Mesendoderm (in vitro differentiated cells): ENCODE results near the gene PTPRM.
A peak's percentile ranks its signal among the peaks of the same experiment; 100 is the strongest.

Experiments used
- DNase-seq: peaks from one replicate; pipeline ENCODE4 v3.0.0; 2013
- H2AK5ac ChIP-seq: 2 replicates; pipeline ENCODE4 v1.6.1; 2013; ENCODE audit warnings: low read length, inconsistent platforms
- H2BK120ac ChIP-seq: 2 replicates; pipeline ENCODE4 v1.6.1; 2013; ENCODE audit warnings: low read depth, mild to moderate bottlenecking, low read length, moderate library complexity, mixed read lengths
- H2BK15ac ChIP-seq: replicated peaks from 2 replicates; pipeline ENCODE4 v1.6.1; 2013; ENCODE audit warnings: low read depth, mild to moderate bottlenecking, moderate library complexity
- H2BK5ac ChIP-seq: 2 replicates; pipeline ENCODE4 v1.6.1; 2013; ENCODE audit warnings: low read length, inconsistent platforms
- H3K18ac ChIP-seq: 2 replicates; pipeline ENCODE4 v1.6.1; 2013; ENCODE audit warnings: mild to moderate bottlenecking, low read length, mixed read lengths
- H3K23ac ChIP-seq: one replicate; pipeline ENCODE4 v1.6.1; 2013; ENCODE audit warnings: low read length
- H3K27ac ChIP-seq: 2 replicates; pipeline ENCODE4 v1.5.1; 2013; ENCODE audit warnings: low read depth, mild to moderate bottlenecking, inconsistent platforms, low read length, moderate library complexity
- H3K27me3 ChIP-seq: 2 replicates; pipeline ENCODE4 v1.6.1; 2013; ENCODE audit warnings: low read length, control low read depth, mild to moderate bottlenecking, inconsistent platforms; ENCODE audit not compliant: insufficient read depth, poor library complexity
- H3K36me3 ChIP-seq: 2 replicates; pipeline ENCODE4 v1.6.1; 2013; ENCODE audit warnings: low read length, inconsistent platforms; ENCODE audit not compliant: control insufficient read depth, insufficient read depth
- H3K4ac ChIP-seq: one replicate; pipeline ENCODE4 v1.6.1; 2013; ENCODE audit warnings: low read depth, mild to moderate bottlenecking, low read length, moderate library complexity
- H3K4me1 ChIP-seq: 2 replicates; pipeline ENCODE4 v1.6.1; 2013; ENCODE audit warnings: low read depth, low read length, inconsistent platforms; ENCODE audit not compliant: control insufficient read depth
- H3K4me2 ChIP-seq: 2 replicates; pipeline ENCODE4 v1.6.1; 2013; ENCODE audit warnings: low read length
- H3K4me3 ChIP-seq: 2 replicates; pipeline ENCODE4 v1.5.1; 2013; ENCODE audit warnings: mild to moderate bottlenecking, low read length
- H3K56ac ChIP-seq: one replicate; pipeline ENCODE4 v1.6.1; 2013; ENCODE audit warnings: low read length
- H3K79me1 ChIP-seq: 2 replicates; pipeline ENCODE4 v1.6.1; 2013; ENCODE audit warnings: low read length, inconsistent platforms
- H3K79me2 ChIP-seq: 2 replicates; pipeline ENCODE4 v1.6.1; 2013; ENCODE audit warnings: mild to moderate bottlenecking, low read length; ENCODE audit not compliant: control insufficient read depth, insufficient read depth
- H3K9ac ChIP-seq: 2 replicates; pipeline ENCODE4 v1.6.1; 2013; ENCODE audit warnings: low read length, inconsistent platforms
- H4K5ac ChIP-seq: one replicate; pipeline ENCODE4 v1.6.1; 2013; ENCODE audit warnings: low read length
- H4K8ac ChIP-seq: one replicate; pipeline ENCODE4 v1.6.1; 2013; ENCODE audit warnings: low read depth, mild to moderate bottlenecking, control low read depth, low read length, moderate library complexity
- WGBS: extraction: QIAGEN DNeasy Blood & Tissue Kit; methylation state at CpG from one replicate; pipeline ENCODE4 v1.1.7; 2013; ENCODE audit warnings: low lambda C conversion rate, missing lambda C conversion rate; ENCODE audit not compliant: insufficient coverage; ENCODE audit errors: extremely low coverage; 5-methylcytosine and 5-hydroxymethylcytosine counted together

The PTPRM gene

DNA sequence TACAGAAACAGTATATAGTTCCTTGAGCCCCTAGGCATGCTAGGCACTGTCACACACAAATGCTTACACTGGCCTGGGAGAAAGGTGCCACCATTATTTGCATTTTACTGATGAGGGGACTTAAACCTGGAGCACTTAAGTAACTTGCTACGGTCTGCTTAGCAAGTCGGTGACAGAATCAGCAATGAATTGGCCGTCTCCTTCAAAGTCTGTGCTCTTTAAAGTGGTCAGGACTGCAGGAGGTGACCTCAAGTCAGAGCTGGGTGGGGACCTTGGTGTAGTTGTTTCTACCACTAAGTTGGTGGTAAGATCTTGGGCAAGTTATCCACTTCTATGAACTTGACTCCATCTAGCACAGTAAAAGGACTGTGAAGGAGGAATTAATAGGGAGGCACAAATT lies 34.8 kb downstream of the PTPRM start:
- Histone ChIP-seq H3K56ac (peak overlapping the region; percentile 3), H3K18ac (no peak overlapping the region)
- WGBS: no CpG with 5 or more reads among the region's 3 CpGs

GRCh38 chr18:7603259-7604000 lies 36.3 kb downstream of the PTPRM start:
- Histone ChIP-seq H4K5ac (no peak overlapping the region), H3K56ac (no peak overlapping the region), H3K4ac (peak overlapping the region; percentile 7), H3K79me1 (peaks cover 26% of the 10 kb centered on the region), H3K27me3 (no peaks in the 10 kb centered on the region), H3K23ac (no peak overlapping the region), H3K4me1 (peaks cover 17% of the 10 kb centered on the region), H3K4me2 (no peak overlapping the region), H3K18ac (peak overlapping the region; percentile 85), H3K27ac (no peak overlapping the region), H2BK15ac (no peak overlapping the region), H3K9ac (no peak overlapping the region), H3K79me2 (peaks cover 16% of the 10 kb centered on the region), H2AK5ac (no peak overlapping the region), H4K8ac (no peak overlapping the region), H3K4me3 (no peak overlapping the region), H2BK5ac (no peak overlapping the region), H2BK120ac (no peak overlapping the region), H3K36me3 (no peaks in the 10 kb centered on the region)
- DNase-seq: no peak
- no CpG with 5 or more reads among the region's 4 CpGs for WGBS

More for the DNA sequence above, 34.8 kb downstream of the PTPRM start:
- peaks cover 14% of the 10 kb centered on the region for H3K79me2 ChIP-seq
- H4K5ac ChIP-seq: no peak overlapping the region
- H2AK5ac ChIP-seq: no peak overlapping the region
- H3K4me3 ChIP-seq: no peak overlapping the region
- H3K4me1 ChIP-seq: peaks cover 15% of the 10 kb centered on the region
- no peak overlapping the region for H3K4ac ChIP-seq
- H4K8ac ChIP-seq: no peak overlapping the region
- no peak overlapping the region for H3K9ac ChIP-seq
- peaks cover 23% of the 10 kb centered on the region for H3K79me1 ChIP-seq
- H2BK15ac ChIP-seq: no peak overlapping the region
- no peak overlapping the region for H3K27ac ChIP-seq
- no peak overlapping the region for H3K23ac ChIP-seq
- no peaks in the 10 kb centered on the region for H3K27me3 ChIP-seq
- no peak overlapping the region for H3K4me2 ChIP-seq
- H2BK5ac ChIP-seq: no peak overlapping the region
- H2BK120ac ChIP-seq: no peak overlapping the region
- no peak for DNase-seq
- no peaks in the 10 kb centered on the region for H3K36me3 ChIP-seq

GRCh38 chr18:7604361-7604760 lies 37.2 kb downstream of the PTPRM start:
- Histone ChIP-seq H3K4me3 (no peak overlapping the region), H3K79me2 (peaks cover 16% of the 10 kb centered on the region), H2BK15ac (no peak overlapping the region), H3K56ac (peak overlapping the region; percentile 58), H3K27me3 (no peaks in the 10 kb centered on the region), H2BK5ac (no peak overlapping the region), H4K5ac (no peak overlapping the region), H3K18ac (no peak overlapping the region), H3K36me3 (no peaks in the 10 kb centered on the region), H3K23ac (no peak overlapping the region), H2BK120ac (no peak overlapping the region), H3K4me1 (peaks cover 19% of the 10 kb centered on the region), H4K8ac (no peak overlapping the region), H3K4me2 (no peak overlapping the region), H3K27ac (peak overlapping the region; percentile 66), H3K9ac (no peak overlapping the region), H3K79me1 (peaks cover 27% of the 10 kb centered on the region), H3K4ac (no peak overlapping the region), H2AK5ac (no peak overlapping the region)
- no peak for DNase-seq
- no CpG with 5 or more reads among the region's 3 CpGs for WGBS

GRCh38 chr18:7605705-7606104 lies 38.6 kb downstream of the PTPRM start:
- Histone ChIP-seq H4K5ac (no peak overlapping the region), H2BK5ac (no peak overlapping the region), H3K27me3 (no peaks in the 10 kb centered on the region), H2BK120ac (no peak overlapping the region), H2AK5ac (no peak overlapping the region), H3K4me1 (peaks cover 15% of the 10 kb centered on the region), H3K36me3 (no peaks in the 10 kb centered on the region), H3K27ac (no peak overlapping the region), H3K23ac (no peak overlapping the region), H3K4me2 (no peak overlapping the region), H3K56ac (no peak overlapping the region), H3K18ac (no peak overlapping the region), H3K79me2 (peaks cover 14% of the 10 kb centered on the region), H3K9ac (no peak overlapping the region), H4K8ac (no peak overlapping the region), H3K79me1 (peaks cover 19% of the 10 kb centered on the region), H3K4ac (no peak overlapping the region), H3K4me3 (no peak overlapping the region), H2BK15ac (no peak overlapping the region)
- peak; percentile 82 for DNase-seq
- WGBS: no CpG with 5 or more reads among the region's 2 CpGs

- Histone ChIP-seq H3K4ac (no peak overlapping the region), H3K56ac (no peak overlapping the region), H2AK5ac (no peak overlapping the region), H3K23ac (peak overlapping the region; percentile 53), H3K9ac (no peak overlapping the region), H4K8ac (no peak overlapping the region), H3K18ac (no peak overlapping the region), H2BK120ac (no peak overlapping the region), H3K36me3 (no peaks in the 10 kb centered on the region), H3K79me2 (peaks cover 12% of the 10 kb centered on the region), H4K5ac (no peak overlapping the region), H3K4me3 (no peak overlapping the region), H3K79me1 (peaks cover 17% of the 10 kb centered on the region), H3K27me3 (no peaks in the 10 kb centered on the region), H3K4me1 (peaks cover 15% of the 10 kb centered on the region), H3K27ac (no peak overlapping the region), H2BK15ac (no peak overlapping the region), H3K4me2 (no peak overlapping the region), H2BK5ac (no peak overlapping the region)
- no peak for DNase-seq
- no CpG with 5 or more reads among the region's 12 CpGs for WGBS
Measured at GRCh38 chr18:7607540-7608173, 40.5 kb downstream of the PTPRM start.
